ENCODE data around the gene BCL7C. TPM values are rescaled to one million over a fixed set of nuclear protein-coding genes. Genes with fewer than 3 reads are reported as not detected.

BCL7C gene
- total and polyA plus RNA-seq, 8 donors: 9.2 to 29.3 (median 11.2) TPM

DNA sequence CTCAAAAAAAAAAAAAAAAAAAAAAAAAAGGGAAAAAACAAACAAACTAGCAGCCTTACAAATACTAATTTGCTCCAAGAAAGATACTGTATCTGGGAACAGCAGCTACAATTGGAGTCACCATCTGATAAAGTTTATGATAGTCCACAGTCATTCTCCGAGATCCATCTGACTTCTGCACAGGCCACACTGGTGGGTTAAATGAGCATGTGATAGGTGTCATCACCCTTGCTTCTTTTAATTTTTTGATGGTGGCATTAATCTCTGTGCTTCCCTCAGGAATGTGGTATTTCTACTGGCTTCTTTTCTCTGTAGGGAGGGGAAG lies 49.6 kb downstream of the BCL7C start:
- TF ChIP-seq, protein P1, sequence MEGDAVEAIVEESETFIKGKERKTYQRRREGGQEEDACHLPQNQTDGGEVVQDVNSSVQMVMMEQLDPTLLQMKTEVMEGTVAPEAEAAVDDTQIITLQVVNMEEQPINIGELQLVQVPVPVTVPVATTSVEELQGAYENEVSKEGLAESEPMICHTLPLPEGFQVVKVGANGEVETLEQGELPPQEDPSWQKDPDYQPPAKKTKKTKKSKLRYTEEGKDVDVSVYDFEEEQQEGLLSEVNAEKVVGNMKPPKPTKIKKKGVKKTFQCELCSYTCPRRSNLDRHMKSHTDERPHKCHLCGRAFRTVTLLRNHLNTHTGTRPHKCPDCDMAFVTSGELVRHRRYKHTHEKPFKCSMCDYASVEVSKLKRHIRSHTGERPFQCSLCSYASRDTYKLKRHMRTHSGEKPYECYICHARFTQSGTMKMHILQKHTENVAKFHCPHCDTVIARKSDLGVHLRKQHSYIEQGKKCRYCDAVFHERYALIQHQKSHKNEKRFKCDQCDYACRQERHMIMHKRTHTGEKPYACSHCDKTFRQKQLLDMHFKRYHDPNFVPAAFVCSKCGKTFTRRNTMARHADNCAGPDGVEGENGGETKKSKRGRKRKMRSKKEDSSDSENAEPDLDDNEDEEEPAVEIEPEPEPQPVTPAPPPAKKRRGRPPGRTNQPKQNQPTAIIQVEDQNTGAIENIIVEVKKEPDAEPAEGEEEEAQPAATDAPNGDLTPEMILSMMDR (IDR thresholded peaks at IDR 0.05): no peak
- Histone ChIP-seq H3K9me3 (no peaks in the 10 kb centered on the region), H3K27me3 (no peaks in the 10 kb centered on the region), H3K4me1 (peaks cover 9 to 12% (median 11%) of the 10 kb centered on the region in 3 donors), H3K36me3 (no peaks in the 10 kb centered on the region), H3K27ac (no peak overlapping the region), H3K4me3 (no peak overlapping the region)
- intact Hi-C loops (cut with DNase I): no loop called here
- FAIRE-seq (no peak), ATAC-seq (peak in 2 of 4 donors; percentile 10 to 20), DNase-seq (no peak)
- 35 to 52% methylated on average over 1 of the region's 1 CpG for whole genome bisulfite sequencing, 2 donors

DNA sequence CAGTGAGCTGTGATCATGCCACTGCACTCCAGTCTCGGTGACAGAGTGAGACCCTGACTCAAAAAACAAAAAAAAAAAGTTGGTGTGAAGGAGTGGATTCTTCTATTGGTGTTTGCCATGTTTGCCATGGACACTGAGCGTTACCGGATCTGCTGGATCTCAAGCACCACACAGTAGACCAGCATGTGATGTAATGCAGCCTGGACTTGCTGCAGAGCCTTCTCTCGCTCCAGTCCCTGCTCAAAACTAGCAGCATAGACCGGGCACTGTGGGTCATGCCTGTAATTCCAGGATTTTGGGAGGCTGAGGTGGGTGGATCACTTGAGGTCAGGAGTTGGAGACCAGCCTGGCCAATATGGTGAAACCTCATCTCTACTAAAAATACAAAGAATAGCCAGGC lies 50.4 kb downstream of the BCL7C start:
- intact Hi-C loops (cut with DNase I): no loop called here
- H3K4me3 ChIP-seq: no peak overlapping the region
- H3K27me3 ChIP-seq: no peaks in the 10 kb centered on the region
- no peak overlapping the region for H3K27ac ChIP-seq
- ATAC-seq: no peak
- DNase-seq: no peak
- H3K9me3 ChIP-seq: no peaks in the 10 kb centered on the region
- FAIRE-seq: no peak
- WGBS, 2 donors: 80 to 81% methylated on average over 5 of the region's 5 CpGs
- TF ChIP-seq, protein P1 (IDR thresholded peaks at IDR 0.05): no peak
- no peaks in the 10 kb centered on the region for H3K36me3 ChIP-seq
- peaks cover 9 to 16% (median 12%) of the 10 kb centered on the region in 3 donors for H3K4me1 ChIP-seq

DNA sequence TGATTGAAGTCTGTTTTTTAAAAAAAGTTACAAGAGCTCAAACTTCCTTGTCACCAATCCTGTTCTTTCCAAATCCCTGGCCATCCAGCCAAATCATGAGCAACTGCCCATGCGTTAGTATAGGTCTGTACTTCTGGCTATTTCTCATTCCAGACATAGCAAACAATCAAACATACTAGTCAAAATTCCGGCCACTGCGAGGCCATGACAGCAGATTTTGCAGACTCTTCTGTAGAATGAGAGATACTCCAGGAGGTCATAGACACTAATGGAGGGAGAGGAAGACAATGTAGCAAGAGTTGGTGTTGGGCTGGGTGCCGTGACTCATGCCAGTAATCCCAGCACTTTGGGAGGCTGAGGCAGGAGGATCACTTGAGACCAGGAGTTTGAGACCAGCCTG lies 50.9 kb downstream of the BCL7C start:
- intact Hi-C loops (cut with DNase I): no loop called here
- H3K9me3 ChIP-seq: no peaks in the 10 kb centered on the region

DNA sequence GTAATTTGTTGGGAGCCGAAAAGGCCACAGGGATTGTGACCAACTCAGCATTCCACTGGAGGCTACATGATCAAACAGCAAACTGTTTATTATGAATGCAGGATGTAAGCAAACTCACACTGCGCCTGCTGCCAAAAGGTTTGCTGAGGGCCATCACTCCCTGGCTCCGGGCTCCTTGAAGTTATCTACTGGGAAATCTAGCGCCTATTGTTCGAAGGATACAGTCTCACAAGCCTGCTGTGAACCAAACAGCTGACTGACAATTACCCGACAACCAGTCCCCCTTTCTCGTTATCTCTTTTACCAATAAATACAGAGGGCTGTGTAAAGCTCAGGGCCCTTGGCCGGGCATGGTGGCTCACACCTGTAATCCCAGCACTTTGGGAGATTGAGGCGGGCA lies 52.5 kb downstream of the BCL7C start:
- TF ChIP-seq, protein P1 (IDR thresholded peaks at IDR 0.05): no peak
- no peaks in the 10 kb centered on the region for H3K36me3 ChIP-seq
- FAIRE-seq (no peak), ATAC-seq (no peak), DNase-seq (no peak)
- intact Hi-C loops (cut with DNase I): no loop called here
- no peaks in the 10 kb centered on the region for H3K27me3 ChIP-seq
- peaks cover 9 to 16% (median 12%) of the 10 kb centered on the region in 3 donors for H3K4me1 ChIP-seq
- H3K27ac ChIP-seq: no peak overlapping the region
- 73 to 76% methylated on average over 9 of the region's 9 CpGs for WGBS, 2 donors
- H3K4me3 ChIP-seq: no peak overlapping the region
- H3K9me3 ChIP-seq: no peaks in the 10 kb centered on the region

More for the DNA sequence above, 50.9 kb downstream of the BCL7C start:
- 76 to 85% methylated on average over 4 of the region's 4 CpGs for WGBS, 2 donors
- no peaks in the 10 kb centered on the region for H3K36me3 ChIP-seq
- no peak overlapping the region for H3K27ac ChIP-seq
- ATAC-seq (no peak), FAIRE-seq (no peak), DNase-seq (no peak)
- H3K27me3 ChIP-seq: no peaks in the 10 kb centered on the region
- no peak overlapping the region for H3K4me3 ChIP-seq
- peaks cover 9 to 16% (median 12%) of the 10 kb centered on the region in 3 donors for H3K4me1 ChIP-seq
- TF ChIP-seq, protein P1 (IDR thresholded peaks at IDR 0.05): no peak

DNA sequence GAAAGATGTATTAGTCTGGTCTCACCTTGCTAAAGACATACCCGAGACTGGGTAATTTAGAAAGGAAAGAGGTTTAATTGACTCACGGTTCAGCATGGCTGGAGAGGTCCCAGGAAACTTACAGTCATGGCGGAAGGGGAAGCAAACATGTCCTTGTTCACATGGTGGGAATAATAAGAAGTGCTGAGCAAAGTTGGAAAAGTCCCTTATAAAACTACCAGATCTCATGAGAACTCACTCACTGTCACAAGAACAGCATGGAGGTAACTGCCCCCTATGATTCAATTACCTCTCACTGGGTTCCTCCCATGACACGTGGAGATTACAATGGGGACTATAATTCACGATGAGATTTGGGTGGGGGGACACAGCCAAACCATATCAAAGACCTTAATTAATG lies 53.3 kb downstream of the BCL7C start:
- Histone ChIP-seq H3K9me3 (no peaks in the 10 kb centered on the region), H3K27ac (no peak overlapping the region), H3K27me3 (no peaks in the 10 kb centered on the region), H3K36me3 (no peaks in the 10 kb centered on the region), H3K4me3 (no peak overlapping the region), H3K4me1 (peaks cover 9 to 16% (median 12%) of the 10 kb centered on the region in 3 donors)
- FAIRE-seq: no peak
- no peak for ATAC-seq
- no peak for DNase-seq
- TF ChIP-seq, protein P1 (IDR thresholded peaks at IDR 0.05): no peak
- 87 to 92% methylated on average over 5 of the region's 5 CpGs for WGBS, 2 donors
- intact Hi-C loops (cut with DNase I): no loop called here

Measured in pancreas (tissue), 10 donors.